ENCODE results near the gene RGS17.

The RGS17 gene

GRCh38 chr6:153130515-153131036, 506 bp downstream of the RGS17 start:
- in situ Hi-C loops (cut with HindIII; ENCODE audit: low pct_ligation_motif_present, low sequenced_read_pairs) = no loop called here
- DNase-seq = no peak
- Histone ChIP-seq H3K36me3 (replicated peaks) (no peaks in the 10 kb centered on the region), H3K27ac (no peak overlapping the region), H3K27me3 (replicated peaks) (no peaks in the 10 kb centered on the region), H3K4me3 (ENCODE audit: low read depth, low read length) (peak overlapping the region; percentile 86)
- TF ChIP-seq CTCF (IDR thresholded peaks at IDR 0.05; ENCODE audit: low read depth, low read length, missing control alignments) = no peak

- Histone ChIP-seq H3K4me3 (ENCODE audit: low read depth, low read length) (peak overlapping the region; percentile 86), H3K27ac (no peak overlapping the region), H3K27me3 (replicated peaks) (no peaks in the 10 kb centered on the region), H3K36me3 (replicated peaks) (no peaks in the 10 kb centered on the region)
- in situ Hi-C loops (cut with HindIII; ENCODE audit: low pct_ligation_motif_present, low sequenced_read_pairs) = no loop called here
- DNase-seq = peak; percentile 5
- no peak for TF ChIP-seq CTCF (IDR thresholded peaks at IDR 0.05; ENCODE audit: low read depth, low read length, missing control alignments)
Observed at GRCh38 chr6:153129873-153130514, 1.1 kb downstream of the RGS17 start.

- Histone ChIP-seq H3K36me3 (replicated peaks) (no peaks in the 10 kb centered on the region), H3K27ac (no peak overlapping the region), H3K27me3 (replicated peaks) (no peaks in the 10 kb centered on the region), H3K4me3 (ENCODE audit: low read depth, low read length) (no peak overlapping the region)
- in situ Hi-C loops (cut with HindIII; ENCODE audit: low pct_ligation_motif_present, low sequenced_read_pairs) = no loop called here
- no peak for TF ChIP-seq CTCF (IDR thresholded peaks at IDR 0.05; ENCODE audit: low read depth, low read length, missing control alignments)
- no peak for DNase-seq
Observed at GRCh38 chr6:153126218-153126617, 4.9 kb downstream of the RGS17 start.

GRCh38 chr6:153125032-153125431, 6.0 kb downstream of the RGS17 start:
- Histone ChIP-seq H3K36me3 (replicated peaks) (no peaks in the 10 kb centered on the region), H3K27me3 (replicated peaks) (no peaks in the 10 kb centered on the region), H3K27ac (no peak overlapping the region), H3K4me3 (ENCODE audit: low read depth, low read length) (no peak overlapping the region)
- DNase-seq = no peak
- in situ Hi-C loops (cut with HindIII; ENCODE audit: low pct_ligation_motif_present, low sequenced_read_pairs) = no loop called here
- TF ChIP-seq CTCF (IDR thresholded peaks at IDR 0.05; ENCODE audit: low read depth, low read length, missing control alignments) = no peak

- no peak overlapping the region for H3K27ac ChIP-seq
- in situ Hi-C loops (cut with HindIII; ENCODE audit: low pct_ligation_motif_present, low sequenced_read_pairs) = no loop called here
Observed at GRCh38 chr6:153123801-153124200, 7.3 kb downstream of the RGS17 start.

More at GRCh38 chr6:153123801-153124200, 7.3 kb downstream of the RGS17 start:
- no peak for TF ChIP-seq CTCF (IDR thresholded peaks at IDR 0.05; ENCODE audit: low read depth, low read length, missing control alignments)
- Histone ChIP-seq H3K27me3 (replicated peaks) (no peaks in the 10 kb centered on the region), H3K36me3 (replicated peaks) (no peaks in the 10 kb centered on the region), H3K4me3 (ENCODE audit: low read depth, low read length) (no peak overlapping the region)
- no peak for DNase-seq
